ENCODE data around the gene MDP1. TPM values are rescaled to one million over a fixed set of nuclear protein-coding genes. Genes with fewer than 3 reads are reported as not detected.

The MDP1 gene
- total and polyA plus RNA-seq, 10 of the 15 experiments (the other 5 are each of a cell fraction or from before 2014, with no cell fraction given): 10.4 to 45.8 (median 23.5) TPM

DNA sequence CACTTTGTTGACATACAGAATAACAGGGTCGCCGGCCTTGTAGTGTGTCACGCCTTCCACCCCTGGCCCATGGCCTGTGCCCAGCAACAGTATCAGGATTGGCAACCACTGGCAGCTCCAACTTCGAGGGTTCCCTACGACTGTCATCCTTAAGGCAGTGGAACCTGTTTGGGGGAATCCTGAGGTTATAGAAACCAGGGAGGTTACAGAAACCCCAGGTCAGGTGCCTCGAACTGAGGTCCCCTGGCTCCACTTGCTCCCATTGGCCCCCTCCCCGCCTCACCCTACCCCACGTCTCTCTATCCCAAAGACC is 21.0 kb downstream of the MDP1 start (continued):
- TF ChIP-seq CTCF (IDR thresholded peaks at IDR 0.05 in 2 of 3, conservative IDR thresholded peaks at IDR 0.05 in 1 of 3; ENCODE audit: control insufficient read depth in 2 of 3, extremely low read depth in 1 of 3, insufficient read depth in 1 of 3, low read depth in 3 of 3, low read length in 3 of 3): no peak
- TF ChIP-seq, protein P1, sequence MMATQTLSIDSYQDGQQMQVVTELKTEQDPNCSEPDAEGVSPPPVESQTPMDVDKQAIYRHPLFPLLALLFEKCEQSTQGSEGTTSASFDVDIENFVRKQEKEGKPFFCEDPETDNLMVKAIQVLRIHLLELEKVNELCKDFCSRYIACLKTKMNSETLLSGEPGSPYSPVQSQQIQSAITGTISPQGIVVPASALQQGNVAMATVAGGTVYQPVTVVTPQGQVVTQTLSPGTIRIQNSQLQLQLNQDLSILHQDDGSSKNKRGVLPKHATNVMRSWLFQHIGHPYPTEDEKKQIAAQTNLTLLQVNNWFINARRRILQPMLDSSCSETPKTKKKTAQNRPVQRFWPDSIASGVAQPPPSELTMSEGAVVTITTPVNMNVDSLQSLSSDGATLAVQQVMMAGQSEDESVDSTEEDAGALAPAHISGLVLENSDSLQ (IDR thresholded peaks at IDR 0.05): no peak
- TF ChIP-seq HDAC6 (IDR thresholded peaks at IDR 0.05; ENCODE audit: unreplicated experiment): no peak
- no peak for TF ChIP-seq TAF1 (IDR thresholded peaks at IDR 0.05; ENCODE audit: borderline replicate concordance, low read depth, low read length)
- no peak for TF ChIP-seq SMC3 (IDR thresholded peaks at IDR 0.05; ENCODE audit: borderline replicate concordance, low read length)
- TF ChIP-seq HCFC1 (IDR thresholded peaks at IDR 0.05; ENCODE audit: low read length): no peak
- no peak for TF ChIP-seq MYC (IDR thresholded peaks at IDR 0.05; ENCODE audit: insufficient read depth, insufficient read length, insufficient replicate concordance, low read length, severe bottlenecking)
- no peak for TF ChIP-seq SPI1 (IDR thresholded peaks at IDR 0.05; ENCODE audit: borderline replicate concordance, insufficient read depth, low read depth, low read length)

Data from GM12878 (cell line).